ENCODE results near the gene TADA3.
A peak's percentile ranks its signal among the peaks of the same experiment; 100 is the strongest.
"Not testable (repeated sequence)": the region's sequence is repeated elsewhere in the genome, so short reads cannot be mapped to it uniquely, and the experiment has no call there.

TADA3 gene

DNA sequence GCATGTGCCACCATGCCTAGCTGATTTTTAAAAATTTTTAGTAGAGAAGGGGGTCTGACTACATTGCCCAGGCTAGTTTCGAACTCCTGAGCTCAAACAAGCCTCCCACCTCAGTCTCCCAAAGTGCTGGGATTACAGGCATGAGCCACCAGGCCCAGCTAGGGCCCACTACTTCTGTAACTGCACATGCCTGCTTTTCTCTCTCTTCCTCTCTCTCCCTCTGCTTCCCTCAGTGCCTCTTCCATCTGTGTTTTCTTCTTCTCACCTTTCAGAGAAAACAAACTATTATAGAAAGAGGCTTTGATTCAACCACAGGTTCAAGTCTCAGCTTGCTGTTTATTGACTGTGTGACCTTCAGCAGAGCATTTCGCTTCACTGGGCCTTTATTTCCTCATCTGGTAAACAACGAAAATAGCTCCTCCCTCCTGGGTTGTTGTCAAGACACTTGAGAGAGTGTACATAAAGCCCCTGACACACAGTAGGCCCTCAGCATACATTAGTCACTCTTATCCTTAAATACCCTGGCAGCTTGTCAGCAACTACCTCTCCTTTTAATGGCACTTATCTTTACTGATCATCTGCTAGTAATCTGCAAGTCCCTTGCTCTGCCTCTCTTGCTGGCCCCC lies 10.2 kb downstream of the TADA3 start:
- no peak for DNase-seq

- no peak for DNase-seq
Measured at GRCh38 chr3:9781551-9781950, 10.7 kb downstream of the TADA3 start.

DNA sequence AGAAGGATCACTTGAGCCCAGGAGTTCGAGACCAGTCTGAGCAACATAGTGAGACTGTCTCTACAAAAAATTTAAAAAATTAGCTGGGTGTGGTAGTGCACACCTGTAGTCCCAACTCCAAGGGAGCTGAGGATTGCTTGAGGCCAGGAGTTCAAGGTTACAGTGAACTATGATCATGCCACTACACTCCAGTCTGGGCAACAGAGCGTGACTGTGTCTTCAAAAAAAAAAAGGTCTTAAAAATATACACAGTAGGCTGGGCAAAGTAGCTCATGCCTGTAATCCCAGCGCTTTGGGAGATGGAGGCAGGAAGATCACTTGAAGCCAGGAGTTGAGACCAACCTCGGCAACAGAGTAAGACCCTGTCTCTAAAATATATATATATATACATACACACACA lies 11.4 kb downstream of the TADA3 start:
- no peak for DNase-seq

- DNase-seq, result no peak
Measured at GRCh38 chr3:9780458-9780812, 11.8 kb downstream of the TADA3 start.

GRCh38 chr3:9779721-9780457 lies 12.4 kb downstream of the TADA3 start:
- DNase-seq, result peak; percentile 61

DNA sequence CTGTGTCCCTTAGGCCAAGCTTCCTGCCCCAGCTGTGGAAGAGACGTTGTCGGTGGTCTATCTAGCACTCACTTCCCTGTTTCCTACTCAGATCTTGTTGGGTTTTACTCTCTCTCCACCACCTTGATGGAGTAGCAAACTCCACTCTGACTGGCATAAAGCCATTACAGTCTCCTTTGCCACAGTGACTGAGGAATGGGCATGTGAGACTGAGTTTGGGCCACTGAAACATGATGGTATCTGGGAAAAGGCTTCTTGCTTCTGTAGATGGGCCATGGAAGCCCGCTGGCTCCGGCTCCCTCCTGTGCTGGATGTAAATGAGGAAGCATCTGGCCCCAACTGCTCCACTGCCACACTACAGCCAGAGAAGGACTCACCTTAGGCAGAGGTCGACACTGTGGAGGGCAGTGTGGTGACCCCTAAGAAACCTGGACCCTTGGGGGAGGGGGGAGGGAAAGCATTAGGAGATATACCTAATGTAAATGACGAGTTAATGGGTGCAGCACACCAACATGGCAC lies 13.1 kb downstream of the TADA3 start:
- DNase-seq, result no peak

GRCh38 chr3:9778143-9779074 lies 13.9 kb downstream of the TADA3 start:
- peak; percentile 81 for DNase-seq

- DNase-seq, result no peak
Measured at GRCh38 chr3:9777694-9778021, 14.6 kb downstream of the TADA3 start.

- no peak for DNase-seq
Measured at GRCh38 chr3:9776896-9777693, 15.2 kb downstream of the TADA3 start.

GRCh38 chr3:9771007-9771406 lies 21.3 kb downstream of the TADA3 start:
- DNase-seq, result not testable (repeated sequence)

DNA sequence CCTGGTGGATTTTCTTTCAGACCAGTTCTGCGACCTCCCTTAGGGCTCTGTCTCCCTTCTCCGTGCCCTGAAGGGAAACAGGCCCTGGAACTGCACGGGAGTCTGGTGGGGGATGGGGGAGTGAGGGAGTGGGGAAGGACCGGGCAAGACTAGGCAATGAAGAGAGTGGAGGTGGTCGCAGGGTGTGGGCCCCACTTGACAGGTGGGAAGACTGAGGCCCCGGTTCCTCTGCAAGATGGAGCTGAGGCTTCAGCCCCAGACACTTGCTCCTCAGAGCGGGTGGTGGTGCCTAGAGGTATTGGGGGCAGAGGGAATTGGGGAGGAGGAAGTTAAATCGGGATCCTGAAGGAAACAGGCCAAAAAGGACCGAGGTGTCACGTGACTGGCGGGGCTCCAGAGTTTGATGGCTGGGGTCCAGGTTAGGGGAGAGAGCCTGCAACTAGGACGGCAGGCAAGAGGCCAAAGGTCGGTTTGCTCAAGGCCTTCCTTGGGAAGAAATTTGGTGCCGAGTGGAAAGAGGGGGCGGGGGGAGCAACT lies 21.9 kb downstream of the TADA3 start:
- no peak for DNase-seq

- peak; percentile 80 for DNase-seq
Measured at GRCh38 chr3:9769426-9770275, 22.6 kb downstream of the TADA3 start, which contains the start of gene CAMK1. Gene CAMK1 (minus strand): TSS chr3:9769947. CDS start chr3:9767749, 2,198 bp downstream.

- DNase-seq, result no peak
Measured at GRCh38 chr3:9769012-9769411, 23.3 kb downstream of the TADA3 start.

DNA sequence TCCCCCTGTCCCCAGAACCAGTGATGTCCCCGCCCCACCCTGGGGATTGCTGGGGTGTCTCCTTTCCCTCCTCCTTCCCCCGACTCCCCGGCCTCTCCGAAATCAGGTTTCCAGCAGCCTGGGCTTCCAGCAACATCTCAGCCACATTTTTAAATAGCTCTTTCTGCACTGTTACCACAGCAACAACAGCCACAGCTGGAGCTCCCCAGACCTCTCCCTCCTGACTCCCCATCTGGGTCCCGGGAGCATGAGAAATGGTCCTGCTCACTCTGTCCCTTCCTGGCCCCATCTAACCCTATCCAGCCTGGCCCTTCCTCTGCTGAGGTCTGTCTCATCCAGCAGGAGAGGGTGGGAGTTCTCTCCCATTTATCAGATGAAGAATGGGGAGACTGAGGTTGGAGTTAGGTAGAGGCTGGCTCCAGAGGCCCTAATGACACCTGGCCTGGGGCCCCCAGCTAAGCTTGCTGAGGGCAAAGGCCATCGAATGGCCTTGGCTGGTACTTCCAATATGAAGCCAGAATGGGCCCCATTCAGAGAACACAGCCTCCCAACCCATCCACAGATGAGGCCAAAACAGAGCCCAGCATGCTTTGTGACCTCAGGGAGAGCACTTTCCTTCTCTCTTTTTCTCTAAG lies 24.0 kb downstream of the TADA3 start:
- no peak for DNase-seq

- DNase-seq, result no peak
Measured at GRCh38 chr3:9767418-9767817, 24.9 kb downstream of the TADA3 start.

DNA sequence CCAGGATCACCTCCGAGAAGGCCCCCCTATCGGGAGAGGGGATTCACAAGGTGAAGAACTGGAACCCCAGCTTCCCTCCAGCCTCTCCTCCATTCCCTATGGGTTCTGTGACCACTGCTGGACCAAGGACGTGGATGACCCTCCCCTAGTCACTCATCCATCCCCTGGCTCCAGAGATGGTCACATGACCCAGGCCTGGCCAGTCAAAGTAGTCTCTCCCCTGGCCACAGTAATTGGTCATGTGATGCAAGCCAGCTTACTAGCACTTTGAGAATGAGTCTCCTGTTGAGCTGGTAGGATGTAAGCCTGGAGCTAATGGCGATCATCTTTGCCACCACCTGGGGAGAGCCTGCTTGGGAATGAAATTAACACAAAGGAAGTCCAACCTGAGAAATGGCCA lies 26.4 kb downstream of the TADA3 start:
- DNase-seq, result no peak

DNA sequence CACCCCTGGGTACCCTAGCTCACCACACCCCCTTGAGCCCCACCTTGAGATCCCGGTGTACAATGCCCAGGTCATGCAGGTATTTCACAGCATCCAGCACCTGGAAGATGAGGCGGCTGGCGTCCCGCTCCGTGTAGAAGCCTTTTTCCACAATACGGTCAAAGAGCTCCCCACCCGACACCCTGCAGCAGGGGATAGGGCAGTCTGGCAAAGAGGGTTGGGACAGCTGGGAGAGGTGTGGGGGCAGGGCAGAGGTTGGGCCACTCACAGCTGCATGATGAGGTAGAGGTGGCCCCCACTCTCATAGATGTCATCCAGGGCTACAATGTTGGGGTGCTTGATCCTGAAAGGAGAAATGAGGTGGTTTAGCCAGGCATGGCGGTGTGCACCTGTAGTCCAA lies 29.4 kb downstream of the TADA3 start:
- DNase-seq, result no peak

DNA sequence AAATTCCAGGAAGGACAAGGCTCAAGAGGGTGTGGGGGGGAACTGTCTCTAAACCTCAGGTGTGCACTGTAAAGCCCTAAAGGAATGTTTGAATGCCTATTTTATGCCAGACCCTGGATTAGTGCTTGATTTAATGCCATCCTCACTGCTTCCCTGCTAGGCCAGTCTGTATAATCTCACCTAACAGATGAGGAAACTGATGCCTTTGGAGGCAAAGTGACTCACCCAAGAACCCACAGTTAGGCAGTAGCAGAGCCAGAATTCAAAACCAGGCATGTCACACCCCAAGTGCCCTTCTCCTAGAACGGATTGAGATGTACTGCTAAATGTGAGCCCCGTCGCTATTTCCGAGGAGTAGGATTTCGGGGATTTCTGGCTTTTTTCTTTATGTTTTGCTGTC lies 30.4 kb downstream of the TADA3 start:
- no peak for DNase-seq

GRCh38 chr3:9760779-9761505 lies 31.3 kb downstream of the TADA3 start:
- no peak for DNase-seq

DNA sequence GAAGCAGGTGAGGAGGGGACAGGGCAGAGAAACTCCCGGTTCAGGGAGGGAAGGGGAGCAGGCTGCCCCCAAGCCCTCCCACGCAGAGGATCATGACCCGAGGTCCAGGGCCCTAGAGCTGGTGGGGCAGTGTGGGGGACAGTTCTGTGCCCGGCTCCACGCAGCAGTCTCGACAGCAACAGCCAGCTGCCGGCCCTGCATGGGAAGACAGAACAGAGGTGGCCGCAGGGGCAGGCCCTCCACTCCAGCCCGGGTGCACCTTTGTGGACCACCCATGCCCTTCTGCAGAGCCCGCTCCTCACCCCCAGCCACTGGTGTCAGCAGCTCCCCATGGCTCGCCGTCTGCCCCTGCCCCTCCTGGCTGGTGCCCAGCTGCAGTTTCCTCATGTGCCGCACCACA lies 34.8 kb downstream of the TADA3 start:
- DNase-seq, result no peak
